Trophoblast cell (in vitro differentiated cells and primary cell): Measurements from ENCODE around the gene OTX1.
"Not testable (repeated sequence)": the region's sequence is repeated elsewhere in the genome, so short reads cannot be mapped to it uniquely, and the experiment has no call there.

Experiments used
- DNase-seq, 2 donors: peaks; one replicate each; pipeline ENCODE4 v3.0.0-alpha.2; 2016
- H2AFZ ChIP-seq: 2 replicates; pipeline ENCODE4 v1.6.1; 2013; ENCODE audit warnings: low read length, moderate library complexity, mild to moderate bottlenecking; ENCODE audit not compliant: insufficient read depth, poor library complexity
- H2AK5ac ChIP-seq: 2 replicates; pipeline ENCODE4 v1.6.1; 2013; ENCODE audit warnings: mild to moderate bottlenecking, low read length
- H2BK120ac ChIP-seq: 2 replicates; pipeline ENCODE4 v1.6.1; 2013; ENCODE audit warnings: low read length, mild to moderate bottlenecking, moderate library complexity; ENCODE audit not compliant: insufficient read depth, poor library complexity
- H2BK12ac ChIP-seq: 2 replicates; pipeline ENCODE4 v1.6.1; 2013; ENCODE audit warnings: mild to moderate bottlenecking, low read length, moderate library complexity
- H2BK5ac ChIP-seq: 2 replicates; pipeline ENCODE4 v1.6.1; 2013; ENCODE audit warnings: low read length, low read depth, moderate library complexity, mild to moderate bottlenecking; ENCODE audit not compliant: poor library complexity
- H3K14ac ChIP-seq: 2 replicates; pipeline ENCODE4 v1.6.1; 2013; ENCODE audit warnings: mild to moderate bottlenecking, low read length
- H3K18ac ChIP-seq: 2 replicates; pipeline ENCODE4 v1.6.1; 2013; ENCODE audit warnings: mild to moderate bottlenecking, low read length
- H3K23ac ChIP-seq: 2 replicates; pipeline ENCODE4 v1.6.1; 2013; ENCODE audit warnings: low read length
- H3K27ac ChIP-seq: 2 replicates; pipeline ENCODE4 v1.5.1; 2013; ENCODE audit warnings: low read depth, mild to moderate bottlenecking, inconsistent platforms, low read length, moderate library complexity
- H3K27me3 ChIP-seq: 2 replicates; pipeline ENCODE4 v1.6.1; 2013; ENCODE audit warnings: inconsistent platforms, mild to moderate bottlenecking, low read length, moderate library complexity; ENCODE audit not compliant: insufficient read depth
- H3K36me3 ChIP-seq, 2 experiments: 1 replicate in 1 of 2; 2 replicates in 1 of 2; pipeline ENCODE4 v1.6.1; 2013; ENCODE audit warnings: low read length in 2 of 2, mild to moderate bottlenecking in 2 of 2, moderate library complexity in 1 of 2; ENCODE audit not compliant: insufficient read depth in 2 of 2, control insufficient read depth in 1 of 2
- H3K4ac ChIP-seq: 2 replicates; pipeline ENCODE4 v1.6.1; 2013; ENCODE audit warnings: low read depth, mild to moderate bottlenecking, low read length, moderate library complexity
- H3K4me1 ChIP-seq, 2 experiments: 1 replicate in 1 of 2; 2 replicates in 1 of 2; pipeline ENCODE4 v1.6.1; 2013; ENCODE audit warnings: low read length in 2 of 2, mild to moderate bottlenecking in 2 of 2, moderate library complexity in 1 of 2; ENCODE audit not compliant: insufficient read depth in 2 of 2, control insufficient read depth in 1 of 2
- H3K4me2 ChIP-seq: 2 replicates; pipeline ENCODE4 v1.6.1; 2013; ENCODE audit warnings: inconsistent platforms, mild to moderate bottlenecking, low read length, moderate library complexity
- H3K4me3 ChIP-seq: 2 replicates; pipeline ENCODE4 v1.5.1; 2013; ENCODE audit warnings: mild to moderate bottlenecking, low read depth, low read length, inconsistent platforms
- H3K79me1 ChIP-seq: one replicate; pipeline ENCODE4 v1.6.1; 2013; ENCODE audit warnings: low read length
- H3K79me2 ChIP-seq: 2 replicates; pipeline ENCODE4 v1.6.1; 2013; ENCODE audit warnings: low read length, mild to moderate bottlenecking; ENCODE audit not compliant: control insufficient read depth, insufficient read depth, poor library complexity
- H3K9ac ChIP-seq: 2 replicates; pipeline ENCODE4 v1.6.1; 2013; ENCODE audit warnings: mild to moderate bottlenecking, low read length
- H3K9me3 ChIP-seq: 2 replicates; pipeline ENCODE4 v1.6.1; 2013; ENCODE audit warnings: low read depth, mild to moderate bottlenecking, control low read depth, inconsistent platforms, low read length; ENCODE audit not compliant: insufficient read depth
- H4K12ac ChIP-seq: 2 replicates; pipeline ENCODE4 v1.6.1; 2013; ENCODE audit warnings: low read depth, mild to moderate bottlenecking, low read length, moderate library complexity
- H4K8ac ChIP-seq: 2 replicates; pipeline ENCODE4 v1.6.1; 2013; ENCODE audit warnings: low read depth, mild to moderate bottlenecking, low read length, moderate library complexity
- H4K91ac ChIP-seq: one replicate; pipeline ENCODE4 v1.6.1; 2013; ENCODE audit warnings: low read depth, mild to moderate bottlenecking, low read length, moderate library complexity
- WGBS: extraction: QIAGEN DNeasy Blood & Tissue Kit; methylation state at CpG from one replicate; pipeline ENCODE4 v1.1.7; 2013; ENCODE audit warnings: missing lambda C conversion rate; ENCODE audit not compliant: insufficient read length, insufficient coverage; ENCODE audit errors: extremely low coverage; 5-methylcytosine and 5-hydroxymethylcytosine counted together

Gene OTX1

DNA sequence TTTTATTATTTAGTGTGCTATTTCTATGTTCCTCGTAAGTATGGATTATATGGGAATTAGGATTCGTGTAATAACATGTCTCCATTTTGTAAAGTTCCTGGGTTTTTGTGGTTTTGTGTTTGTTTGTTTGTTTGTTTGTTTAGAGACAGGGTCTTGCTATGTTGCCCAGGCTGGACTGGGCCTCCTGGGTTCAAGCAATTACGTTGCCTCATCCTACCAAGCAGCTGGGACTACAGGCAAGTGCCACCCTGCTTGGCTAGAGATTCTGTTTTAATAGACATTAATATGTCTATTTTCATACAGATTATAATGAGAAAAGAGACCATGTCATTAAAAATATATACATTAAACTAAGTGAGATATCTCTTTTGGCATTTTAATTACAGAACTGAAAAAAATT lies 35.2 kb upstream of the OTX1 start:
- Histone ChIP-seq H4K12ac (no peak overlapping the region), H3K4me2 (no peak overlapping the region), H3K4me3 (no peak overlapping the region), H3K18ac (no peak overlapping the region), H3K36me3 (peaks cover 6 to 7% of the 10 kb centered on the region in 2 experiments), H3K79me1 (no peaks in the 10 kb centered on the region), H3K23ac (no peak overlapping the region), H2AFZ (no peak overlapping the region), H4K8ac (no peak overlapping the region), H4K91ac (no peak overlapping the region), H3K14ac (no peak overlapping the region), H3K4ac (no peak overlapping the region), H2BK5ac (no peak overlapping the region), H3K4me1 (no peaks in the 10 kb centered on the region), H2BK120ac (no peak overlapping the region), H3K9ac (no peak overlapping the region), H3K9me3 (no peaks in the 10 kb centered on the region), H3K27me3 (no peaks in the 10 kb centered on the region), H2AK5ac (no peak overlapping the region), H2BK12ac (no peak overlapping the region), H3K79me2 (no peaks in the 10 kb centered on the region), H3K27ac (no peak overlapping the region)
- no CpG with 5 or more reads among the region's 3 CpGs for WGBS
- no peak for DNase-seq

GRCh38 chr2:63018439-63018838 lies 32.2 kb upstream of the OTX1 start:
- Histone ChIP-seq H2BK5ac (no peak overlapping the region), H4K12ac (no peak overlapping the region), H2AK5ac (no peak overlapping the region), H3K36me3 (peaks cover 6 to 7% of the 10 kb centered on the region in 2 experiments), H3K27me3 (no peaks in the 10 kb centered on the region), H3K79me2 (no peaks in the 10 kb centered on the region), H3K9ac (no peak overlapping the region), H4K8ac (no peak overlapping the region), H3K4me3 (no peak overlapping the region), H3K79me1 (no peaks in the 10 kb centered on the region), H2BK120ac (no peak overlapping the region), H3K9me3 (no peaks in the 10 kb centered on the region), H3K27ac (no peak overlapping the region), H2BK12ac (no peak overlapping the region), H3K4me1 (no peaks in the 10 kb centered on the region), H3K4me2 (no peak overlapping the region), H3K18ac (no peak overlapping the region), H3K23ac (no peak overlapping the region), H4K91ac (no peak overlapping the region), H3K14ac (no peak overlapping the region), H3K4ac (no peak overlapping the region), H2AFZ (no peak overlapping the region)
- DNase-seq = no peak
- no CpG with 5 or more reads among the region's 2 CpGs for WGBS

DNA sequence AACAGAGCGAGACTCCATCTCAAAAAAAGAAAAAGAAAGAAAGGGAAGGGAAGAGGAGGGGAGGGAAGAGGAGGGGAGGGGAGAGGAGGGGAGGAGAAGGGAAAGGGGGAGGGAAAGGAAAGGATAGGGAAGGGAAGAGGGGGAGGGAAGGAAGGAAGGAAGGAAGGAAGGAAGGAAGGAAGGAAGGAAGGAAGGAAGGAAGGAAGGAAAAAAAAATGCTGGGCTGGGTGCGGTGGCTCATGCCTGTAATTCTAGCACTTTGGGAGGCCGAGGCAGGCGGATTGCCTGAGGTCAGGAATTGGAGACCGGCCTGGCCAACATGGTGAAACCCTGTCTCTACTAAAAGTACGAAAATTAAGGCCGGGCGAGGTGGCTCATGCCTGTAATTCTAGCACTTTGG lies 30.9 kb upstream of the OTX1 start:
- H3K14ac ChIP-seq, DNase-seq, H4K8ac ChIP-seq, H3K9ac ChIP-seq, H3K27me3 ChIP-seq, H3K9me3 ChIP-seq, H3K27ac ChIP-seq, H3K4me3 ChIP-seq, H3K79me2 ChIP-seq, H4K12ac ChIP-seq, H3K18ac ChIP-seq, H3K4me2 ChIP-seq, H4K91ac ChIP-seq, H2BK5ac ChIP-seq, H3K79me1 ChIP-seq, H3K4me1 ChIP-seq, H2BK12ac ChIP-seq, H3K4ac ChIP-seq, H2AK5ac ChIP-seq, H3K23ac ChIP-seq, H2BK120ac ChIP-seq, H2AFZ ChIP-seq, H3K36me3 ChIP-seq: not testable (repeated sequence)
- WGBS = no CpG with 5 or more reads among the region's 8 CpGs

DNA sequence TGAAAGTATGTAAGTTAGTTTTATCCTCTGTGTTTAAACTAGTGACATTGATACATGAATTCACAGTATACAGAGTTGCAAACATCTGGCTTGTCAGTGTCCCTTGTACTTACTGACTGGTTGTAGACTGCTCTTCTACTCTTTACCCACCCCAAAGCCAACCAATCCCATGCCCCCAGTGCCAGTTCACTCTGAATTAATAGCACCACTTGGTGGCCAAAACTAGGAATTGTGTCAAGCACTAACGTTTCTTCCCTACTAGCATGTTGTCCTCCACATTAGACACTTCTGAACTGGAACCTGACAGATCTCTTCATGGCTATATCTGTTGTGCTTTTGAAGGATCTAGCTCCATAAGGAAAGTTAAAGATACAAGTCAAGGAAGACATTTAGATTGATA lies 27.2 kb upstream of the OTX1 start:
- no CpG with 5 or more reads among the region's 1 CpG for WGBS
- Histone ChIP-seq H2BK5ac (no peak overlapping the region), H3K4me3 (no peak overlapping the region), H4K91ac (no peak overlapping the region), H3K36me3 (peaks cover 0 to 5% of the 10 kb centered on the region in 2 experiments), H3K9me3 (no peaks in the 10 kb centered on the region), H2AK5ac (no peak overlapping the region), H3K27ac (no peak overlapping the region), H3K79me1 (no peaks in the 10 kb centered on the region), H3K14ac (no peak overlapping the region), H2BK120ac (no peak overlapping the region), H3K23ac (no peak overlapping the region), H3K4ac (no peak overlapping the region), H3K4me1 (no peaks in the 10 kb centered on the region), H3K18ac (no peak overlapping the region), H3K79me2 (no peaks in the 10 kb centered on the region), H4K8ac (no peak overlapping the region), H2AFZ (no peak overlapping the region), H2BK12ac (no peak overlapping the region), H3K27me3 (no peaks in the 10 kb centered on the region), H3K9ac (no peak overlapping the region), H3K4me2 (no peak overlapping the region), H4K12ac (no peak overlapping the region)
- peak in 1 of 2 donors; percentile 42 for DNase-seq
